ENCODE results near the gene SLC43A2. TPM values are rescaled to one million over a fixed set of nuclear protein-coding genes. Genes with fewer than 3 reads are reported as not detected.

SLC43A2 gene
- total and polyA plus RNA-seq, 2 donors (not counting 1 experiment from before 2014, with no cell fraction given) = 8.4 to 13.7 TPM

DNA sequence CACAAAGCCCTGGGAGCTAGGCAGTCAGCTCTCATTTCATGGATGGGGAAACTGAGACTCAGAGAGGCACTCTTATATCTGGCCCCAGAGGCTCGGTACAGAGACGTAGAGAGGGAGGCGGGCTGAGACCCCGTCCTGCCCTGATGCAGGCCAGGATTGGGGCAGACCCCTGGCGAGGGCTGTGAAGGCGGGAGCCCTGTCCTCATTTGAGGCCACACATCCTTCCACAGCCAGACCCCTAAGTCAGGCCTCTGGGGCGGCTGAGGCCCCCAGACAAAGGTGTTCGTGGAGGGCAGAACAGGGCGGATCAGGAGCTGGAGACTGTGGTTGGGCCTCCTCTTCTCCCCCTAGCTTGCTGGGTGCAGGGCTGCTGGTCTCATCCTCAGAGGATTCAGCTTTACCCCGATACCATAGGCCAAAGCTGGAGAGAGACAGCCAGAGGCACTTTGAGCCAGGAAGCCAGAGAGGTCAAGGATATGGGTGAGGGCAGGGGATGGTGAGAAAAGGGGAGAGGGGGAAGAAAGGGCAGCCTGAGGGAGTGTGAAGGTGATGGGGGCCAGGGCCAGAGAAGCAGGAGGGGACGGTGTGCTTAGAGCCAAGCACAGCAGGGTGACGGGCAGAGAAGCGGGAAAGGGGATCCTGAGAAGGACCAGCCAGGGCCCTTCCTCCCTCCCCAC lies 17.7 kb upstream of the SLC43A2 start:
- TF ChIP-seq, protein P1, sequence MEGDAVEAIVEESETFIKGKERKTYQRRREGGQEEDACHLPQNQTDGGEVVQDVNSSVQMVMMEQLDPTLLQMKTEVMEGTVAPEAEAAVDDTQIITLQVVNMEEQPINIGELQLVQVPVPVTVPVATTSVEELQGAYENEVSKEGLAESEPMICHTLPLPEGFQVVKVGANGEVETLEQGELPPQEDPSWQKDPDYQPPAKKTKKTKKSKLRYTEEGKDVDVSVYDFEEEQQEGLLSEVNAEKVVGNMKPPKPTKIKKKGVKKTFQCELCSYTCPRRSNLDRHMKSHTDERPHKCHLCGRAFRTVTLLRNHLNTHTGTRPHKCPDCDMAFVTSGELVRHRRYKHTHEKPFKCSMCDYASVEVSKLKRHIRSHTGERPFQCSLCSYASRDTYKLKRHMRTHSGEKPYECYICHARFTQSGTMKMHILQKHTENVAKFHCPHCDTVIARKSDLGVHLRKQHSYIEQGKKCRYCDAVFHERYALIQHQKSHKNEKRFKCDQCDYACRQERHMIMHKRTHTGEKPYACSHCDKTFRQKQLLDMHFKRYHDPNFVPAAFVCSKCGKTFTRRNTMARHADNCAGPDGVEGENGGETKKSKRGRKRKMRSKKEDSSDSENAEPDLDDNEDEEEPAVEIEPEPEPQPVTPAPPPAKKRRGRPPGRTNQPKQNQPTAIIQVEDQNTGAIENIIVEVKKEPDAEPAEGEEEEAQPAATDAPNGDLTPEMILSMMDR (conservative IDR thresholded peaks at IDR 0.05 in 1 of 2, IDR thresholded peaks at IDR 0.05 in 1 of 2; ENCODE audit: low read depth in 1 of 2, low read length in 2 of 2) = no peak
- TF ChIP-seq EZH2 (IDR thresholded peaks at IDR 0.05; ENCODE audit: low read length, missing control alignments) = no peak
- H4K20me1 ChIP-seq (ENCODE audit: control insufficient read depth, extremely low read depth, insufficient read depth, low read length) = no peaks in the 10 kb centered on the region
- H2AFZ ChIP-seq (ENCODE audit: low read length) = no peak overlapping the region
- no peak overlapping the region for H3K27ac ChIP-seq (ENCODE audit: insufficient read depth, low read length)
- no peak overlapping the region for H3K4me3 ChIP-seq (replicated peaks in 1 of 4; ENCODE audit: control extremely low read depth in 1 of 4, insufficient read depth in 1 of 4, low read depth in 3 of 4, low read length in 4 of 4)
- H3K4me2 ChIP-seq (ENCODE audit: extremely low read depth, insufficient read depth, low read length) = no peak overlapping the region
- H3K9ac ChIP-seq (ENCODE audit: insufficient read depth, low read length) = no peak overlapping the region
- H3K4me1 ChIP-seq (ENCODE audit: control insufficient read depth, extremely low read depth, insufficient read depth, low read length) = peaks cover 25% of the 10 kb centered on the region
- H3K36me3 ChIP-seq (ENCODE audit: control insufficient read depth, insufficient read depth, low read length) = peaks cover 6% of the 10 kb centered on the region
- no peaks in the 10 kb centered on the region for H3K9me3 ChIP-seq (ENCODE audit: control insufficient read depth, insufficient read depth, low read depth, low read length)
- no peak for DNase-seq (ENCODE audit: low read depth in 2 of 2)
- no peaks in the 10 kb centered on the region for H3K27me3 ChIP-seq (ENCODE audit: control insufficient read depth, insufficient read depth, low read length)
- H3K79me2 ChIP-seq (ENCODE audit: control insufficient read depth, insufficient read depth, low read length) = no peaks in the 10 kb centered on the region

DNA sequence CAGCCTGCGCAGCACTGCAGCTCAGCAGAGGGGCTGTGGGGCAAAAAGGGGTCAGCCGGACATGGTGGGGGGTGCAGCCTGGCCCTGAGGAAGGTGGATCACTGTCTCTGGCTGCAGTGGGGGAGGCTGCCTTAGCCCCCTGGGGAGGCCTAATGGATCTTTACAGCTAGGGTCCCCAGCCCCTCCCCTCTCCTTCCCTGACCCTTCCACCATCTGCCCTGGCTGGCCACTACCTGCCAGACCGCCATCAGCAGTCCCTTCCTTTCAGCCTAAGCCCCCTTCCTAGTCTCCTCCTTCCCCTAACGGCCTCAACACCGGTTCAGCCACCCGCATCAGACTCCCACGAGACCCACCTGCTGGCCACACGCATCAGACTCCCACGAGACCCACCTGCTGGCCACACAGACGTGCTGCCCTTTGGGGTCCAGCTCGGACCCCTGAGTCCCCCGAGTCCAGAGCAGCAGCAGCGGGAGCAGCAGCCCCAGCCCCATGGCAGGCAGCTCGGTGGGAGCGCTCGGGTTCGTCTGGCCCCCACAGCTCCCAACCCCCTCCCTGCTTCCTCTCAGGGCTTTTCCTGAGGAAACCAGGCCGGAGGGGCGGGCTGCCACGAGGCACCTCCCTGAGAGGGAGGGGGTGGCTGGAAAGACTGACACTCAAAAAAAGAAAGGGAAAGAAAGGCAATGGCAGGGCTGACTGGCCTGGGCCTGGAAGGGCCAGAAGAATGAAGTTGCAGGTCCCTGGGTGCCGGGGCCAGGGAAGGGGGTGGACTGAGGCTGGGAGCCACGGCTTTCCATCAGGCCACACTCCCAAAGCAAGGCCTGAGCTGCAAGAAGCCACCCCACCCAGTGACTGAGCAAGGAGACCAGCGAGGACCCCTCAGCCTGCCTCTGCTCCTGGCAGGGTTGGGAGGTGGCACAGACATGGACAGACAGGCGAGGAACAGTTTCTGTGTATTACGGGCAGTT lies 16.9 kb upstream of the SLC43A2 start, which contains the start of gene SCARF1:
SCARF1 (minus strand) TSS at position 526 of the 965 bp plus-strand sequence; CDS start at position 491, 35 bp downstream.
- Histone ChIP-seq H3K4me3 (replicated peaks in 1 of 4; ENCODE audit: control extremely low read depth in 1 of 4, insufficient read depth in 1 of 4, low read depth in 3 of 4, low read length in 4 of 4) (no peak within 1 kb of the TSS), H3K27me3 (ENCODE audit: control insufficient read depth, insufficient read depth, low read length) (no peaks in the 10 kb centered on the region), H3K9ac (ENCODE audit: insufficient read depth, low read length) (peak within 1 kb of the TSS; percentile 42), H3K4me2 (ENCODE audit: extremely low read depth, insufficient read depth, low read length) (no peak within 1 kb of the TSS), H3K36me3 (ENCODE audit: control insufficient read depth, insufficient read depth, low read length) (no peaks in the 10 kb centered on the region), H4K20me1 (ENCODE audit: control insufficient read depth, extremely low read depth, insufficient read depth, low read length) (no peaks in the 10 kb centered on the region), H3K9me3 (ENCODE audit: control insufficient read depth, insufficient read depth, low read depth, low read length) (no peaks in the 10 kb centered on the region), H2AFZ (ENCODE audit: low read length) (no peak within 1 kb of the TSS), H3K27ac (ENCODE audit: insufficient read depth, low read length) (peak within 1 kb of the TSS; percentile 12), H3K4me1 (ENCODE audit: control insufficient read depth, extremely low read depth, insufficient read depth, low read length) (peaks cover 25% of the 10 kb centered on the region), H3K79me2 (ENCODE audit: control insufficient read depth, insufficient read depth, low read length) (no peaks in the 10 kb centered on the region)
- DNase-seq (ENCODE audit: low read depth in 2 of 2) = no peak
- no peak for TF ChIP-seq EZH2 (IDR thresholded peaks at IDR 0.05; ENCODE audit: low read length, missing control alignments)
- TF ChIP-seq, protein P1 (conservative IDR thresholded peaks at IDR 0.05 in 1 of 2, IDR thresholded peaks at IDR 0.05 in 1 of 2; ENCODE audit: low read depth in 1 of 2, low read length in 2 of 2) = no peak
